HEK293 (cell line): Measurements from ENCODE around the gene MBP.

Experiments used
- MZF1 ChIP-seq: fragments of 450-650 bp; formaldehyde crosslinking; IDR thresholded peaks from 2 replicates; pipeline ENCODE4 v1.5.1; 2017; ENCODE audit warnings: missing biosample characterization, missing genetic modification characterization, borderline replicate concordance
- PRDM1 ChIP-seq: fragments of 450-650 bp; formaldehyde crosslinking; IDR thresholded peaks from 2 replicates; pipeline ENCODE4; 2016; ENCODE audit warnings: missing biosample characterization, missing genetic modification characterization
- TCF7L2 ChIP-seq: IDR thresholded peaks from 2 replicates; pipeline ENCODE4 v1.6.1; 2011; ENCODE audit warnings: low read depth, mild to moderate bottlenecking, inconsistent platforms, low read length, moderate library complexity, borderline replicate concordance
- TRIM28 ChIP-seq: IDR thresholded peaks from 2 replicates; pipeline ENCODE4 v1.6.1; 2011; ENCODE audit warnings: low read length, control low read depth, borderline replicate concordance
- ZNF529 ChIP-seq: fragments of 450-650 bp; formaldehyde crosslinking; IDR thresholded peaks from 2 replicates; pipeline ENCODE4 v1.5.1; 2017; ENCODE audit warnings: missing genetic modification characterization, missing biosample characterization; ENCODE audit not compliant: insufficient replicate concordance
- ZNF660 ChIP-seq: fragments of 450-650 bp; IDR thresholded peaks from 2 replicates; pipeline ENCODE4 v1.5.1; 2018; ENCODE audit warnings: missing biosample characterization, mild to moderate bottlenecking, missing genetic modification characterization
- ZNF747 ChIP-seq: fragments of 450-650 bp; formaldehyde crosslinking; IDR thresholded peaks from 2 replicates; pipeline ENCODE4 v1.5.1; 2016; ENCODE audit warnings: missing biosample characterization, missing genetic modification characterization
- ZNF785 ChIP-seq: fragments of 450-650 bp; formaldehyde crosslinking; IDR thresholded peaks from 2 replicates; pipeline ENCODE4 v1.5.1; 2016; ENCODE audit warnings: missing biosample characterization, missing genetic modification characterization
- ZNF830 ChIP-seq: fragments of 450-650 bp; IDR thresholded peaks from 2 replicates; pipeline ENCODE4 v1.5.0; 2018; ENCODE audit warnings: missing biosample characterization, missing genetic modification characterization, low read depth, mild to moderate bottlenecking, moderate library complexity
- TF ChIP-seq, protein P1 (sequence below): fragments of 450-650 bp; formaldehyde crosslinking; IDR thresholded peaks from 2 replicates; pipeline ENCODE4 v1.5.1; 2016; ENCODE audit warnings: missing biosample characterization, missing genetic modification characterization
- TF ChIP-seq, protein P2 (sequence below): fragments of 450-650 bp; formaldehyde crosslinking; optimal IDR thresholded peaks from 2 replicates; pipeline ENCODE3; 2016; ENCODE audit warnings: missing biosample characterization, mild to moderate bottlenecking, missing genetic modification characterization
- TF ChIP-seq, protein P3 (sequence below): fragments of 450-650 bp; formaldehyde crosslinking; IDR thresholded peaks from 2 replicates; pipeline ENCODE4 v1.5.1; 2016; ENCODE audit warnings: missing biosample characterization, missing genetic modification characterization

GRCh38 chr18:77035380-77036187 lies 97.0 kb downstream of the MBP start:
- no peak for TF ChIP-seq ZNF529 (tag by site-specific recombination)
- TF ChIP-seq, protein P1, sequence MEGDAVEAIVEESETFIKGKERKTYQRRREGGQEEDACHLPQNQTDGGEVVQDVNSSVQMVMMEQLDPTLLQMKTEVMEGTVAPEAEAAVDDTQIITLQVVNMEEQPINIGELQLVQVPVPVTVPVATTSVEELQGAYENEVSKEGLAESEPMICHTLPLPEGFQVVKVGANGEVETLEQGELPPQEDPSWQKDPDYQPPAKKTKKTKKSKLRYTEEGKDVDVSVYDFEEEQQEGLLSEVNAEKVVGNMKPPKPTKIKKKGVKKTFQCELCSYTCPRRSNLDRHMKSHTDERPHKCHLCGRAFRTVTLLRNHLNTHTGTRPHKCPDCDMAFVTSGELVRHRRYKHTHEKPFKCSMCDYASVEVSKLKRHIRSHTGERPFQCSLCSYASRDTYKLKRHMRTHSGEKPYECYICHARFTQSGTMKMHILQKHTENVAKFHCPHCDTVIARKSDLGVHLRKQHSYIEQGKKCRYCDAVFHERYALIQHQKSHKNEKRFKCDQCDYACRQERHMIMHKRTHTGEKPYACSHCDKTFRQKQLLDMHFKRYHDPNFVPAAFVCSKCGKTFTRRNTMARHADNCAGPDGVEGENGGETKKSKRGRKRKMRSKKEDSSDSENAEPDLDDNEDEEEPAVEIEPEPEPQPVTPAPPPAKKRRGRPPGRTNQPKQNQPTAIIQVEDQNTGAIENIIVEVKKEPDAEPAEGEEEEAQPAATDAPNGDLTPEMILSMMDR, result no peak
- TF ChIP-seq ZNF785 (tag by site-specific recombination), result no peak
- no peak for TF ChIP-seq TRIM28
- TF ChIP-seq ZNF830, result no peak
- no peak for TF ChIP-seq ZNF660 (tag by site-specific recombination)
- no peak for TF ChIP-seq MZF1 (tag by site-specific recombination)
- no peak for TF ChIP-seq ZNF747 (tag by site-specific recombination)
- TF ChIP-seq TCF7L2, result no peak
- TF ChIP-seq, protein P2, sequence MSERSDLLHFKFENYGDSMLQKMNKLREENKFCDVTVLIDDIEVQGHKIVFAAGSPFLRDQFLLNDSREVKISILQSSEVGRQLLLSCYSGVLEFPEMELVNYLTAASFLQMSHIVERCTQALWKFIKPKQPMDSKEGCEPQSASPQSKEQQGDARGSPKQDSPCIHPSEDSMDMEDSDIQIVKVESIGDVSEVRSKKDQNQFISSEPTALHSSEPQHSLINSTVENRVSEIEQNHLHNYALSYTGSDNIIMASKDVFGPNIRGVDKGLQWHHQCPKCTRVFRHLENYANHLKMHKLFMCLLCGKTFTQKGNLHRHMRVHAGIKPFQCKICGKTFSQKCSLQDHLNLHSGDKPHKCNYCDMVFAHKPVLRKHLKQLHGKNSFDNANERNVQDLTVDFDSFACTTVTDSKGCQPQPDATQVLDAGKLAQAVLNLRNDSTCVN (tag by site-specific recombination), result no peak
- TF ChIP-seq, protein P3, sequence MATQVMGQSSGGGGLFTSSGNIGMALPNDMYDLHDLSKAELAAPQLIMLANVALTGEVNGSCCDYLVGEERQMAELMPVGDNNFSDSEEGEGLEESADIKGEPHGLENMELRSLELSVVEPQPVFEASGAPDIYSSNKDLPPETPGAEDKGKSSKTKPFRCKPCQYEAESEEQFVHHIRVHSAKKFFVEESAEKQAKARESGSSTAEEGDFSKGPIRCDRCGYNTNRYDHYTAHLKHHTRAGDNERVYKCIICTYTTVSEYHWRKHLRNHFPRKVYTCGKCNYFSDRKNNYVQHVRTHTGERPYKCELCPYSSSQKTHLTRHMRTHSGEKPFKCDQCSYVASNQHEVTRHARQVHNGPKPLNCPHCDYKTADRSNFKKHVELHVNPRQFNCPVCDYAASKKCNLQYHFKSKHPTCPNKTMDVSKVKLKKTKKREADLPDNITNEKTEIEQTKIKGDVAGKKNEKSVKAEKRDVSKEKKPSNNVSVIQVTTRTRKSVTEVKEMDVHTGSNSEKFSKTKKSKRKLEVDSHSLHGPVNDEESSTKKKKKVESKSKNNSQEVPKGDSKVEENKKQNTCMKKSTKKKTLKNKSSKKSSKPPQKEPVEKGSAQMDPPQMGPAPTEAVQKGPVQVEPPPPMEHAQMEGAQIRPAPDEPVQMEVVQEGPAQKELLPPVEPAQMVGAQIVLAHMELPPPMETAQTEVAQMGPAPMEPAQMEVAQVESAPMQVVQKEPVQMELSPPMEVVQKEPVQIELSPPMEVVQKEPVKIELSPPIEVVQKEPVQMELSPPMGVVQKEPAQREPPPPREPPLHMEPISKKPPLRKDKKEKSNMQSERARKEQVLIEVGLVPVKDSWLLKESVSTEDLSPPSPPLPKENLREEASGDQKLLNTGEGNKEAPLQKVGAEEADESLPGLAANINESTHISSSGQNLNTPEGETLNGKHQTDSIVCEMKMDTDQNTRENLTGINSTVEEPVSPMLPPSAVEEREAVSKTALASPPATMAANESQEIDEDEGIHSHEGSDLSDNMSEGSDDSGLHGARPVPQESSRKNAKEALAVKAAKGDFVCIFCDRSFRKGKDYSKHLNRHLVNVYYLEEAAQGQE, result no peak
- TF ChIP-seq PRDM1 (tag by site-specific recombination), result no peak
